Sciatic nerve (tissue), 2 donors: Measurements from ENCODE around the gene TNFRSF12A. TPM values are rescaled to one million over a fixed set of nuclear protein-coding genes. Genes with fewer than 3 reads are reported as not detected.
A peak's percentile ranks its signal among the peaks of the same experiment; 100 is the strongest.
"Not testable (repeated sequence)": the region's sequence is repeated elsewhere in the genome, so short reads cannot be mapped to it uniquely, and the experiment has no call there.

Experiments used
- ATAC-seq: fragments of 200-7000 bp; cut with Tn5 transposase; one replicate; pipeline ENCODE4 v1.9.1; 2020; ENCODE audit warnings: mild to moderate bottlenecking, moderate library complexity
- DNase-seq: peaks from one replicate; pipeline ENCODE4 v3.0.0-alpha.2; 2020; ENCODE audit warnings: low spot score
- intact Hi-C: fragments of 100-400 bp; cut with DNase I; formaldehyde crosslinking; loops from one replicate; pipeline ENCODE4 v1.14.2; 2022
- total RNA-seq: library from RNA; stranded (reverse); fragmentation: NEBNext Ultra II Directional; extraction: Animal tissue kit (Norgen Biotek cat#: 25700); gene quantifications from one replicate; pipeline ENCODE4 v1.2.1, GENCODE V29; 2021
- donor health status: DM: no; HTN: no; CAD: no.
- donor health status: DM: no; HTN: no; CAD: no.

Gene TNFRSF12A
- total RNA-seq, 1 donor from 2014 or later = 13.6 TPM

DNA sequence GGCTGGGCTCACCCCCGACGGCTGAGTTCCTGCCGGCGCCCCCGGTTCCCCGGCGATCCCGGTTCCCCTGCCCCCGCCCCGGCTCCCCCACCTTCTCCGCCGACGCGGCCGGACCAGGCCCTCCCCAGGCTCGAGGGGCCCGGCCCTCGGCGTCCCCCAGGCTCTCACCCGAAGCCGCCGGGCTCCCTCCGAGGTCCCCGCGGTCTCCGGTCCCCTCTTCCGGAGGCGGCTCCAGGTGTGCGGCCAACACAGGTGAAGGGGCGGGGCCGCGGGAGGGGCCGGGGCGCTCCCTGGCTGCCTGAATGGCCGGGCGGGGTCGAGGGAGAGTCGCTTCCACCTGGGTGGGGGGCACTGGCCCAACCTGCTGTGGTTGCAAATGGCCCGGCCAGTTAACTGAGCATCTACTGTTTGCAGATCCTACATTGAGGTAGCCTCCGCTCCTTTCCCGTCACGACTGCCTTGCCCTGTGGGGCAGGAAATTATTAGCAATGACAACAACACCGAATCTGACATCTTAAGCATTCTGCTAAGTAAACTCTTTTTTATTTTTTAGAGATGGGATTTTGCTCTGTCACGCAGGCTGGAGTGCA lies 16.7 kb downstream of the TNFRSF12A start, which contains the start of gene BICDL2:
Gene BICDL2, minus strand, starts transcription at position 219 of the 590 bp plus-strand sequence. CDS start 1,448 bp downstream, outside the sequence.
- intact Hi-C loops = no loop called here
- no peak for ATAC-seq
- DNase-seq = no peak

DNA sequence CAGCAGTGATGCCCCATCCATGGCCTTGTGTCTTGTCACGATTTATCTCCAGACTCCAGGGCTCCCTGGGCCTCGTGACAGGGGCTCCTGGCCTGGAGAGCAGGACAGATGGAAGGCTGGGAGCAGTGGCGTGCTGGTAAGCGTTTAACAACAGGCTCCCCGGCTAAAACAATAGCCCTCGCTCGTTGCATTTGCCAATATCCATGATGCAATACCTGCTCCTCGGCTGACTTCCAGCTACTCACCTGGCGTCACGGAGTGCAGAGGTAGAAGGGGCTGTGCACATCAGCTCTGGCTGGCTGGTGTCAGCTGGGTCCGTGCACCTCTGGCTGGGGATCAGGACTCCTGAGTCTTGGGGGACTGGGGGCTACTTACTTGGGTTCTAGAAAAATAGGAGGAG lies 18.1 kb downstream of the TNFRSF12A start:
- DNase-seq = no peak
- intact Hi-C loops = no loop called here
- ATAC-seq = no peak

DNA sequence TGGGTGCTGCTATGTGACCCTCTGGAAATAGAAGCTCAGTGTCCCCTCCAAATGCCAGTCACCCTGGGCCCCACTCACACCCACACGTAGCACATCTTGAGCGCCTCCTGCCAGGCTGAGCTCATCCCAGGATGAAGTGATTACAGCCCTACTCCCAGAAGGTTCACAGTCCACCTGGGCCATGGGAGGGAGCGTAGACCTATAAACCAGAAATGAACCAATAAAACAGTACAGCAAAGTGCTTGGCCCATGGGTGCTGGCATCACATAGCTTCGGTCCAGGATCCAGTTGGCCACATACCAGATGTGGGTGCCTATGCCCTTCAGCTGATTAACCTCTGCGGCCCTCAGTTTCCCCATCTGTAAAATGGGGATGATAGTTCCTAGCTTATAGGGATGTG lies 18.7 kb downstream of the TNFRSF12A start:
- DNase-seq (no peak), ATAC-seq (no peak)
- intact Hi-C loops = no loop called here

DNA sequence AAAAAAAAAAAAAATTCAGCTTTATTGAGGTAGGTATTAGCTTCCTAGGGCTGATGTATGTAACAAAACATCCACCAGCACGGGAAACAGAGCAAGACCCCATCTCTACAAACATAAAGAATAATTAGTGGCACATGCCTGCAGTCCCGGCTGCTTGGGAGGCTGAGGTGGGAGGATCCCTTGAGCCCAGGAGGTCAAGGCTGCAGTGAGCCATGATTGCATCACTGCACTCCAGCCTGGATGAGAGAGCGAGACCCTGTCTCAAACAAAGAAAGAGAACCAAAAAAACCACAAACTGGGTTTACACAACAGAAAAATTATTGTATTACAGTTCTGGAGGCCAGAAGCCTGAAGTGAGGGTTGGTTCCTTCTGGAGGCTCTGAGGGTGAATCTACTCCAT lies 22.2 kb downstream of the TNFRSF12A start:
- intact Hi-C loops = no loop called here
- no peak for ATAC-seq
- no peak for DNase-seq

DNA sequence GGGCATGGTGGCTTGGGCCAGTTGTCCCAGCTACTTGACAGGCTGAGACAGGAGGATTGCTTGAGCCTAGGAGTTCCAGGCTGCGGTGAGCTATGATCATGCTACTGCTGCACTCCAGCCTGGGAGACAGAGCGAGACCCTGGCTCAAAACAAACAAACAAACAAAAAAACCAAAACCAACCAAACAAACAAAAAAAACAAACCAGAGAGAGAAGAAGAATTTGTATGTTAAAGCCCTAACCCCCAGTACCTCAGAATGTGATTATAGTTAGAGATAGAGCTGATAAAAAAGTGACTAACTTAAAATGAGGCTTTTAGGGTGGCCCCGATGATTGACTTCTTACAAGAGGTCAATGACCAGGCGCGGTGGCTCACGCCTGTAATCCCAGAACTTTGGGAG lies 24.5 kb downstream of the TNFRSF12A start:
- intact Hi-C loops = no loop called here
- DNase-seq (no peak), ATAC-seq (no peak)

DNA sequence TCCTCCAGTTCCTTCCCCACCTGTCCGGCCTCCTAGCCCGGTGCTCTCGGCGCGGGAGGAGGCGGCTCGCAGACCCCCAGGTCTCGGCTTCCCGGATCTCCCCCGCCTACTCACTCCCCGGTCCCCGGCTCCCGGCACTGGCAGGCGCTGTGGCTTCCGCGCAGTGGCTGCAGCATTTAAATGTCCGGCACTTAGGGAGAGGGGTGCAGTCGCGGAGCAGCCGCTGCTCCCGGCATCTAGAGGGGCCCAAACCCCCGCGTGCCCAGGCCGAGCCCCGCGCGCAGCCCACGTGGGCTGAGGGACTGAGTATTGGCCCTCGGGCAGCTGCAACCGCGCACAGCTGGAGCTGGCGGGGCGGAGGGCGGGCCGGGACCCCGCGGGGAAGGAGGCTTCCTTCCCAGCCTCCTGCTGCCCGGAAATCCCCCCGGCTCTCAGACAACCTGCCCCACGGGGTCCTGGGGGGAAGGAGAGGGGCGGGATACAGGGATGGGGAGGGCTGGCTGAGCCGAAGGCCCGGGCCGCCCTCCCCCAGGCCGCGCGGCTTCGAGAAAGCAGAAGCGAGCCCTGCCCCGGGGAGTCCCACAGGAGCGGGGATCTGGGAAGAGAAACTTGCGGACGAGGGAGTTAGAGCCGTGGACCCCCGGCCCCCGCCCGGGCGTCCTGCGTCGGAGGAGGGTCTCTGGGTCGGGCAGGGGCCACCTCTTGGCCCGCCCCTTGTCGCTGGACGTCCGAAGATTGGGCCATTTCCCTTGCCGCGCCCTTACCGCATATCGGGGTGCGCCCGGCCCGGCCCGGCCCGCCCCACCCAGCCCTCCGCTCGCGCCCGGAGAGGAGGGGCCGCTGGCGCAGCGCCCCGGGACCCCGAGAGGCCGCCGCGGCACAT lies 25.8 kb downstream of the TNFRSF12A start, which contains the start of gene MMP25:
Gene MMP25, plus strand, starts transcription at position 804 of the 883 bp plus-strand sequence. CDS start 357 bp downstream, outside the sequence.
- intact Hi-C loops = no loop called here
- ATAC-seq = peak; percentile 41
- DNase-seq = no peak

DNA sequence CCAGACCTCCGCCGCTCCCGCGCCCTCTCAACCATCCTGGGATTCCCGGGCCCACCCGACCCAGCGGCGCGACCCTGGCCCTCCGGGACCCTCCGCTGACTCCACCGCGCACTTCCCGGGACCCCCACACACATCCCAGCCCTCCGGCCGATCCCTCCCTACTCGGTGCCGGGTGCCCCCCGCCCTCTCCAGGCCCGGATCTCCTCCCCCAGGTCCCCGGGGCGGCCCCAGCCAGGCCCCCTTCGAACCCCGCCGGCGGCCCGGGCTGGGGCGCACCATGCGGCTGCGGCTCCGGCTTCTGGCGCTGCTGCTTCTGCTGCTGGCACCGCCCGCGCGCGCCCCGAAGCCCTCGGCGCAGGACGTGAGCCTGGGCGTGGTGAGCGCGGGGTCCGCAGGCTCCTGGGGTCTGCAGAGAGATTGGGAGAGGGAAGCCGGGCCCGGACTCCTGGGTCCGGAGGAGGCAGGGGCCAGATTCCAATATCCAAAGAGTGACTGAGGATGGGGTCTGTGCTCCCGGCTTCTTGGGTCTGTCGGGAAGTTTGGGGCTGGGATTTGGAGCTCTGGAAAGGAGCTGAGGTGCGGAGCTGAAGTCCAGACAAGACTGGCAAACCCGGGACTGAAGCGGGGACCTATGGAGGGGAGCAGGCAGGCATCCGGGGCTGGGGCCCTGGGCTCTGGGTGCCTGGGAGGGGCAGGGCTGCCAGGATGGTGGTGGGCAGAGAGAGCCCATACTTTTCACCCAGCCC lies 26.6 kb downstream of the TNFRSF12A start:
- intact Hi-C loops = no loop called here
- DNase-seq = no peak
- peak; percentile 19 for ATAC-seq

DNA sequence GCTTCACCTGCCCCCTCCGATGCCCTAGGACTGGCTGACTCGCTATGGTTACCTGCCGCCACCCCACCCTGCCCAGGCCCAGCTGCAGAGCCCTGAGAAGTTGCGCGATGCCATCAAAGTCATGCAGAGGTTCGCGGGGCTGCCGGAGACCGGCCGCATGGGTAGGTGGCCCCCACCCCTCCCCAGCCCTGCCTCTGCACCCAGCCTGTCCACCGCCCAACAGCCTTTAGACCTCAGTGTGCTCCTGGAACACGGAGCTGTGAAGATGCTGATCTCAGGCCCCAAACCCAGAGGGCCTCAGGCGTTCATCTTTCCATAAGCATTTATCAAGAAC lies 27.2 kb downstream of the TNFRSF12A start:
- ATAC-seq (no peak), DNase-seq (no peak)
- intact Hi-C loops = no loop called here

DNA sequence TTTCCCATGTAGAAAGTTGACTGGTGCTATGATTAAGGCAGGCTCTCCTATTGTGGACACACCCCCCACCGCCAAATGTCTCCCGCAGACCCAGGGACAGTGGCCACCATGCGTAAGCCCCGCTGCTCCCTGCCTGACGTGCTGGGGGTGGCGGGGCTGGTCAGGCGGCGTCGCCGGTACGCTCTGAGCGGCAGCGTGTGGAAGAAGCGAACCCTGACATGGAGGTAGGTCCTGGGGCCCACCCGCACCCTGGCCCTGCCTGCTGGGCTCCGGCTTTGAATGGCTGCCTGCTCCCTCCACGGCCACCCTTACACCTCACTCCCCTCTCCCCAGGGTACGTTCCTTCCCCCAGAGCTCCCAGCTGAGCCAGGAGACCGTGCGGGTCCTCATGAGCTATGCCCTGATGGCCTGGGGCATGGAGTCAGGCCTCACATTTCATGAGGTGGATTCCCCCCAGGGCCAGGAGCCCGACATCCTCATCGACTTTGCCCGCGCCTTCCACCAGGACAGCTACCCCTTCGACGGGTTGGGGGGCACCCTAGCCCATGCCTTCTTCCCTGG lies 29.8 kb downstream of the TNFRSF12A start:
- no peak for DNase-seq
- intact Hi-C loops = loop anchor here (10.0 kb wide), 2 partner anchors 65 to 115 kb away; partner anchors contain the start of gene ZNF205
- no peak for ATAC-seq

DNA sequence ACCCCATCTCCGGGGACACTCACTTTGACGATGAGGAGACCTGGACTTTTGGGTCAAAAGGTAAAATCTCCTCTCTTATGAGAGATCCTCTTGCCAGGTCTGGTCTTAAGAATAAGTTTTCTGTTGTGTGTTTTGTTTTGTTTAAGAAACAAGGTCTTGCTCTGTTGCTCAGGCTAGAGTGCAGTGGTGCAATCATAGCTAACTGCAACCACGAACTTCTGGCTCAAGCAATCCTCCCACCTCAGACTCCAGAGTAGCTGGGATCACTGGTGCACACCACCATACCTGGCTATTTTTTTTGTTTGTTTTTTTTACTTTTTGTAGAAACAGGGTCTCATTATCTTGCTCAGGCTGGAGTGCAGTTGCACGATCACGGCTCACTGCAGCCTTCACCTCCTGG lies 30.3 kb downstream of the TNFRSF12A start:
- intact Hi-C loops = loop anchor here (10.0 kb wide), 2 partner anchors 64 to 114 kb away; partner anchors contain the start of gene ZNF205
- DNase-seq (no peak), ATAC-seq (no peak)

DNA sequence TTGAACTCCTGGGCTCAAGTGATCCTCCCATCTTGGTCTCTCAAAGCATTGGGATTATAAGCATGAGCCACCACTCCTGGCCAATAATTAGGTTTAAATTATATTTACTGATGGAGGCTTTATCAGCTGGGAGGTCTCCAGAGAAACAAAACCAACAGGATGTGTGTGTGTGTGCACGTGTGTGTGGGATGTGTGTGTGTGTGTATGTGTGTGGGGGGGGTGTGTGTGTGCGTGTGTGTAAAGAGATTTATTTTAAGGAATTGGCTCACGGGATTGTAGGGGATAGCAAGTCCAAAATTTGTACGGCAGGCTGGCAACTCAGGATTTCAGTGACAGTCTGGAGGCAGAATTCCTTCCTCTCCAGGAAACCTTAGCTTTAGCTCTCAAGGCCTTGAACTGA lies 30.8 kb downstream of the TNFRSF12A start:
- no peak for ATAC-seq
- DNase-seq = no peak
- intact Hi-C loops = loop anchor here (10.0 kb wide), 2 partner anchors 64 to 114 kb away; partner anchors contain the start of gene ZNF205

DNA sequence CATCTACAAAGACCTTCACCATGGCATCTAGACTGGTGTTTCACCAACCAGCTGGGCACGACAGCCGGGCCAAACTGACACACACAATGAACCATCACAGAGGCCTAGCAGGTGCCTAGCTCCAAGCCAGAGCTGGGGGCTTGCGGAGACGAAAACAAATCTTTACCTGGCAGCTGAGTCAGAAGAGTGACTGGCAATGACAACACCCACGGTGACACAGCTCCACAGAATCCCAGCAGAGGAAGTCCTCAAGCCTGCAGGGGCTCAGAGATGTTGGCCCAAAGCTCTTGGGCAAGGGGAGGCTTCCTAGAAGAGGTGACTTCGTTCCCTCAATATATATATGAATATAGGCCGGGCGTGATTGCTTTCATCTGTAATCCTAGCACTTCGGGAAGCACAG lies 31.3 kb downstream of the TNFRSF12A start:
- DNase-seq = no peak
- no peak for ATAC-seq
- intact Hi-C loops = loop anchor here (10.0 kb wide), 2 partner anchors 63 to 113 kb away; partner anchors contain the start of gene ZNF205

DNA sequence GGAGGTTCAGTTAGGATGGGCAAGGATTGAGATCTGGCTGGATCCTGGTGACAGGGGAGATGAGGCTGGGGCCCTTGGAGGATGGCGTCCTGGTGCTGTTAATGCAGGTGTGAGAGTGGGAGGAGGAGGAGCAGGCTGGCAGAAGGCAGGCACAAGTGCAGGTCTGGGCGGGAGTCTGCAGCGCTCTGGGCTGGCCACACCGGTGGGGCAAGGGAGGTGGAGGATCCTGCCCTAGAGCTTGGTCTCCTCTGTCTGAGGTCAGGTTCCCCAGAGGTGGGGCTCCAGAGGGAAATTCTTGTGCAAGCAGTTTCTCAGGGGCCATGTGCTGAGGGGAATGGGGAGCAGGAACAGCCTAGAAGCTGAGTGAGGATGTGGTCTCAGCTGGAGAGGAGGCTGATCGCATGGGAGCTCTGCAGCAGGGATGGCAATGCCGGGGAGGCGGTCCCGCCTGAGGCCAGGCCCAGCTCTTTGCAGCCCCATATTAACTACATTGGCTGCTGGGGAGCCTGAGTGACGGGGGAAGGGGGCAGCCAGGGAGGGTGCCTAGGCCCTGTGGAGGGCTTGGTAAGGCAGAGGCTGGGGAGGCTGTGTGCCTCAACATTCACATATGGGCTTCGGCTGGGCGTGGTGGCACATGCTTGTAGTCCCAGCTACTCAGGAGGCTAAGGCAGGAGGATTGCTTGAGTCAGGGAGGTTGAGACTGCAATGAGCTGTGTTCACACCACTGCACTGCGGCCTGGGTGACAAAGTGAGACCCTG lies 32.6 kb downstream of the TNFRSF12A start:
- intact Hi-C loops = loop anchor here (10.0 kb wide), 2 partner anchors 62 to 112 kb away; partner anchors contain the start of gene ZNF205
- not testable (repeated sequence) for DNase-seq, ATAC-seq

DNA sequence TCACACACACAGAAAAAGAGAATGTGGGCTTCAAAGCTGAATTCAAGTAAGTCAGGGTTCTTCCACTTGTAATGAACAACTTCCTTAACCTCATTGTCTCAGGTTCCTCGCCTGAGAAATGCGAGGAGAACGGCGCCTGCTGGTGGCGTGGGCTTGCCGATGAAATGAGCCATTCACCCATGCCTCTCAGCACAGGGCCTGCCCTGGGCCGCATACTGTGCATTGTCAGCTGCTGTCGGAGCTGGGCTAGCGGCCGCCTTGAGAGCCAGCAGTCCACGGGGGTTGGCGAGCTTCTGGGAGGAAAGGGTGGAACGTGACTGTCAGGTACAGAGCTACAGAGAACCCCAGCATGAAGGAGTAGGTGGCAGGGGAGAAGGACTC lies 33.2 kb downstream of the TNFRSF12A start:
- DNase-seq, ATAC-seq: not testable (repeated sequence)
- intact Hi-C loops = loop anchor here (10.0 kb wide), 2 partner anchors 61 to 111 kb away; partner anchors contain the start of gene ZNF205

DNA sequence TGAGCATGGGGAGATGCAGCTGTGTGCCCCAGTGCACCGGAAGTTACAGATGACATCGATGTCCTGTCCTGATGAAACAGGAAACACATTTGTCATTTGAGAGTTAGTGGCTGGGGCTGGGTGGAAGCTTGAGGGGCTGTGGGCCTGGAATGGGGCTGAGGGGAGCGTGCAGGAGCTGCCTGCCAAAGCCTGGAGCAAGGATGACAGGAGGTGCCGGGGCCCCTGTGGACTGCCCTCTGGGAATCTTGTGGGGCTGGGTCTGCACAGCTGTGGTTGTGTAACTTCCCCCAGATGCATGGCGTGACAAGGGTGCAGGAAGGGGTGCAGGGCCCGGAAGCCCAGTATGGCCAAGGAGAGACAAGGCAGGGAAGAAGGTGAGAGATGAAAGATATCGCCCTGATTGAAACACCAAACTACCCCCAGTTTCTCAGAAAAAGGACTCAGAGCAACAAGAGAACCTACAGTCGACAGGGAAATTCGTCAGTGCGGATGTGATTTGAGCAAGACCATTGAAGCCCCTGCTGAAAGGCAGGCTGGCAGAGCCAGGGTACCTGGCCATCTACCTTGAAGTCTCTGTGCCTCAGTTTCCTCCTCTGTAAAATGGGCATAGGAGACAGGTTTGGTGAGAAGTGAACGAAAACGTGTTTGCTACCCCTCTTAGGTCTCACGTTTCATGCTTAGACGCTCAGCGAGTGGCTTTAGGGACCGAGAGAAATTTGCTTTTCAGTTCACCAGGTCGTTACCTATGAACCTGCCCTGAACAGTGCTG lies 35.0 kb downstream of the TNFRSF12A start:
- DNase-seq (no peak), ATAC-seq (no peak)
- intact Hi-C loops = loop anchor here (10.0 kb wide), 2 partner anchors 60 to 110 kb away; partner anchors contain the start of gene ZNF205

DNA sequence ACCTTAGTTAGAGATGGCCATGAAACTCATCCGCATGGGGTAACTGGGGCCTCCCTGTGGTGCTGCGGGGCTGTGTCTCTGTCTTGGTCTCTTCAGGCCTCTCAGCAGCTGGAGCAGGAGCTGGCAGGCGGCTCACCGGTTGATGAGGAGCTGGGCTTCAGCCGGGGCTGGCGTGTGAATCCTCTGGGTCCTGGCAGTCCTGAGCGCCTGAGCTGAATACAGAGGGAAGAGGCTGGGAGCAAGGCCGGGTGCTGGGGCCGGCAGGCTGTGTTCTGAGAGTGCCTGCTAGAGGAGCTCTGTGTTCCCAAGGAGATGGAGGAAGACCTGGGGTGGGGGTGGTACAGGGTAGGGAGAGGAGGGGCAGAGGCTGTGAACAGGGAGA lies 35.6 kb downstream of the TNFRSF12A start:
- intact Hi-C loops = loop anchor here (10.0 kb wide), 2 partner anchors 59 to 109 kb away; partner anchors contain the start of gene ZNF205
- not testable (repeated sequence) for ATAC-seq, DNase-seq
